ENCODE measurements around the gene C17orf58.
"Not testable (repeated sequence)": the region's sequence is repeated elsewhere in the genome, so short reads cannot be mapped to it uniquely, and the experiment has no call there.

The C17orf58 gene

GRCh38 chr17:68019675-68020408, 23.6 kb upstream of the C17orf58 start:
- Histone ChIP-seq H3K4me3 (ENCODE audit: low read depth in 1 of 2, low read length in 1 of 2) (peak overlapping the region; percentile 52 to 59), H3K9me3 (no peaks in the 10 kb centered on the region), H3K27me3 (no peaks in the 10 kb centered on the region), H3K27ac (peak overlapping the region; percentile 11), H3K4me1 (ENCODE audit: control insufficient read depth in 1 of 2, insufficient read depth in 1 of 2, low read depth in 1 of 2, low read length in 1 of 2) (peaks cover 13% of the 10 kb centered on the region in 2 experiments), H3K36me3 (no peaks in the 10 kb centered on the region)
- TF ChIP-seq CTCF (IDR thresholded peaks at IDR 0.05), result peak; percentile 55

GRCh38 chr17:68019336-68019674, 23.0 kb upstream of the C17orf58 start:
- peak overlapping the region; percentile 52 to 59 for H3K4me3 ChIP-seq (ENCODE audit: low read depth in 1 of 2, low read length in 1 of 2)
- no peaks in the 10 kb centered on the region for H3K27me3 ChIP-seq
- no peak for TF ChIP-seq CTCF (IDR thresholded peaks at IDR 0.05)
- no peaks in the 10 kb centered on the region for H3K36me3 ChIP-seq
- no peak overlapping the region for H3K27ac ChIP-seq
- H3K4me1 ChIP-seq (ENCODE audit: control insufficient read depth in 1 of 2, insufficient read depth in 1 of 2, low read depth in 1 of 2, low read length in 1 of 2), result peaks cover 13% of the 10 kb centered on the region in 2 experiments
- H3K9me3 ChIP-seq, result no peaks in the 10 kb centered on the region

GRCh38 chr17:68018493-68018892, 22.2 kb upstream of the C17orf58 start:
- not testable (repeated sequence) for H3K27me3 ChIP-seq; H3K9me3 ChIP-seq; H3K27ac ChIP-seq; H3K36me3 ChIP-seq; H3K4me3 ChIP-seq (ENCODE audit: low read depth in 1 of 2, low read length in 1 of 2)
- peaks cover 13% of the 10 kb centered on the region in 2 experiments for H3K4me1 ChIP-seq (ENCODE audit: control insufficient read depth in 1 of 2, insufficient read depth in 1 of 2, low read depth in 1 of 2, low read length in 1 of 2)

- Histone ChIP-seq H3K36me3 (no peaks in the 10 kb centered on the region), H3K9me3 (no peaks in the 10 kb centered on the region), H3K4me1 (ENCODE audit: control insufficient read depth in 1 of 2, insufficient read depth in 1 of 2, low read depth in 1 of 2, low read length in 1 of 2) (peaks cover 13% of the 10 kb centered on the region in 2 experiments), H3K27ac (no peak overlapping the region), H3K27me3 (no peaks in the 10 kb centered on the region), H3K4me3 (ENCODE audit: low read depth in 1 of 2, low read length in 1 of 2) (no peak overlapping the region)
- TF ChIP-seq CTCF (IDR thresholded peaks at IDR 0.05), result no peak
These were observed 20.6 kb upstream of the C17orf58 start for GRCh38 chr17:68016838-68017237.

- no peak for TF ChIP-seq CTCF (IDR thresholded peaks at IDR 0.05)
- Histone ChIP-seq H3K4me1 (ENCODE audit: control insufficient read depth in 1 of 2, insufficient read depth in 1 of 2, low read depth in 1 of 2, low read length in 1 of 2) (peaks cover 13% of the 10 kb centered on the region in 2 experiments), H3K4me3 (ENCODE audit: low read depth in 1 of 2, low read length in 1 of 2) (no peak overlapping the region), H3K27ac (no peak overlapping the region), H3K9me3 (no peaks in the 10 kb centered on the region), H3K27me3 (no peaks in the 10 kb centered on the region), H3K36me3 (no peaks in the 10 kb centered on the region)
These were observed 18.9 kb upstream of the C17orf58 start for GRCh38 chr17:68015081-68015723.

GRCh38 chr17:68013385-68013784, 17.1 kb upstream of the C17orf58 start:
- Histone ChIP-seq H3K27ac (no peak overlapping the region), H3K9me3 (no peaks in the 10 kb centered on the region), H3K27me3 (no peaks in the 10 kb centered on the region), H3K36me3 (no peaks in the 10 kb centered on the region), H3K4me1 (ENCODE audit: control insufficient read depth in 1 of 2, insufficient read depth in 1 of 2, low read depth in 1 of 2, low read length in 1 of 2) (peaks cover 4% of the 10 kb centered on the region in 2 experiments), H3K4me3 (ENCODE audit: low read depth in 1 of 2, low read length in 1 of 2) (no peak overlapping the region)
- no peak for TF ChIP-seq CTCF (IDR thresholded peaks at IDR 0.05)

All from neutrophil (primary cell).